Measurements from ENCODE around the gene MPPED2.

The MPPED2 gene

GRCh38 chr11:30535818-30536217 lies 50.3 kb downstream of the MPPED2 start:
- Histone ChIP-seq H3K9ac (ENCODE audit: low read length) (no peak overlapping the region), H2AFZ (ENCODE audit: low read depth, low read length) (no peak overlapping the region), H3K9me3 (ENCODE audit: insufficient read depth, low read length) (no peaks in the 10 kb centered on the region), H3K4me3 (ENCODE audit: low read length) (no peak overlapping the region), H3K79me2 (ENCODE audit: low read length) (no peaks in the 10 kb centered on the region), H3K4me2 (ENCODE audit: low read length) (no peak overlapping the region), H3K27me3 (ENCODE audit: low read depth, low read length) (no peaks in the 10 kb centered on the region), H3K4me1 (ENCODE audit: low read length) (no peaks in the 10 kb centered on the region), H4K20me1 (ENCODE audit: insufficient read depth, low read length) (no peaks in the 10 kb centered on the region), H3K36me3 (replicated peaks; ENCODE audit: low read depth, low read length) (no peaks in the 10 kb centered on the region), H3K27ac (ENCODE audit: low read length) (no peak overlapping the region)
- TF ChIP-seq CTCF (IDR thresholded peaks at IDR 0.05; ENCODE audit: low read depth, low read length): no peak
- no peak for TF ChIP-seq EZH2phosphoT487 (IDR thresholded peaks at IDR 0.05; ENCODE audit: low read depth)

- no peak for TF ChIP-seq CTCF (IDR thresholded peaks at IDR 0.05; ENCODE audit: low read depth, low read length)
- TF ChIP-seq EZH2phosphoT487 (IDR thresholded peaks at IDR 0.05; ENCODE audit: low read depth): no peak
- Histone ChIP-seq H3K27me3 (ENCODE audit: low read depth, low read length) (no peaks in the 10 kb centered on the region), H3K9me3 (ENCODE audit: insufficient read depth, low read length) (no peaks in the 10 kb centered on the region), H3K4me1 (ENCODE audit: low read length) (no peaks in the 10 kb centered on the region), H3K27ac (ENCODE audit: low read length) (no peak overlapping the region), H3K79me2 (ENCODE audit: low read length) (no peaks in the 10 kb centered on the region), H4K20me1 (ENCODE audit: insufficient read depth, low read length) (no peaks in the 10 kb centered on the region), H3K9ac (ENCODE audit: low read length) (no peak overlapping the region), H3K4me2 (ENCODE audit: low read length) (no peak overlapping the region), H3K36me3 (replicated peaks; ENCODE audit: low read depth, low read length) (no peaks in the 10 kb centered on the region), H3K4me3 (ENCODE audit: low read length) (no peak overlapping the region), H2AFZ (ENCODE audit: low read depth, low read length) (no peak overlapping the region)
These were observed 52.7 kb downstream of the MPPED2 start for GRCh38 chr11:30533445-30533947.

GRCh38 chr11:30527566-30527965 lies 58.6 kb downstream of the MPPED2 start:
- Histone ChIP-seq H3K9me3 (ENCODE audit: insufficient read depth, low read length) (no peaks in the 10 kb centered on the region), H3K27ac (ENCODE audit: low read length) (no peak overlapping the region), H2AFZ (ENCODE audit: low read depth, low read length) (no peak overlapping the region), H3K4me2 (ENCODE audit: low read length) (no peak overlapping the region), H3K36me3 (replicated peaks; ENCODE audit: low read depth, low read length) (no peaks in the 10 kb centered on the region), H3K4me1 (ENCODE audit: low read length) (no peaks in the 10 kb centered on the region), H3K27me3 (ENCODE audit: low read depth, low read length) (no peaks in the 10 kb centered on the region), H3K4me3 (ENCODE audit: low read length) (no peak overlapping the region), H3K9ac (ENCODE audit: low read length) (no peak overlapping the region), H3K79me2 (ENCODE audit: low read length) (no peaks in the 10 kb centered on the region), H4K20me1 (ENCODE audit: insufficient read depth, low read length) (no peaks in the 10 kb centered on the region)
- TF ChIP-seq EZH2phosphoT487 (IDR thresholded peaks at IDR 0.05; ENCODE audit: low read depth) (no peak), CTCF (IDR thresholded peaks at IDR 0.05; ENCODE audit: low read depth, low read length) (no peak)

GRCh38 chr11:30526558-30526957 lies 59.6 kb downstream of the MPPED2 start:
- no peak overlapping the region for H3K4me3 ChIP-seq (ENCODE audit: low read length)
- TF ChIP-seq EZH2phosphoT487 (IDR thresholded peaks at IDR 0.05; ENCODE audit: low read depth): no peak
- TF ChIP-seq CTCF (IDR thresholded peaks at IDR 0.05; ENCODE audit: low read depth, low read length): no peak
- H3K9ac ChIP-seq (ENCODE audit: low read length): no peak overlapping the region
- H3K9me3 ChIP-seq (ENCODE audit: insufficient read depth, low read length): no peaks in the 10 kb centered on the region
- no peak overlapping the region for H3K27ac ChIP-seq (ENCODE audit: low read length)
- H3K79me2 ChIP-seq (ENCODE audit: low read length): no peaks in the 10 kb centered on the region
- H3K4me2 ChIP-seq (ENCODE audit: low read length): no peak overlapping the region
- H3K27me3 ChIP-seq (ENCODE audit: low read depth, low read length): no peaks in the 10 kb centered on the region
- no peaks in the 10 kb centered on the region for H3K36me3 ChIP-seq (replicated peaks; ENCODE audit: low read depth, low read length)
- H2AFZ ChIP-seq (ENCODE audit: low read depth, low read length): no peak overlapping the region
- H4K20me1 ChIP-seq (ENCODE audit: insufficient read depth, low read length): no peaks in the 10 kb centered on the region
- H3K4me1 ChIP-seq (ENCODE audit: low read length): no peaks in the 10 kb centered on the region

Data from OCI-LY3 (cell line).